ENCODE measurements around the gene RBAK.
"Not testable (repeated sequence)": the region's sequence is repeated elsewhere in the genome, so short reads cannot be mapped to it uniquely, and the experiment has no call there.

The RBAK gene

GRCh38 chr7:5005066-5005465 lies 40.6 kb upstream of the RBAK start:
- no peak for TF ChIP-seq CTCF (IDR thresholded peaks at IDR 0.05; ENCODE audit: low read depth, low read length)
- no peak overlapping the region for H3K4me3 ChIP-seq (ENCODE audit: low read depth, low read length)

- TF ChIP-seq CTCF (IDR thresholded peaks at IDR 0.05; ENCODE audit: low read depth, low read length) = no peak
- H3K4me3 ChIP-seq (ENCODE audit: low read depth, low read length) = no peak overlapping the region
These were observed 32.7 kb upstream of the RBAK start for GRCh38 chr7:5012985-5013384.

- H3K4me3 ChIP-seq (ENCODE audit: low read depth, low read length) = not testable (repeated sequence)
These were observed 29.7 kb upstream of the RBAK start for GRCh38 chr7:5015936-5016335.

GRCh38 chr7:5017626-5018025 lies 28.0 kb upstream of the RBAK start:
- H3K4me3 ChIP-seq (ENCODE audit: low read depth, low read length) = not testable (repeated sequence)

- H3K4me3 ChIP-seq (ENCODE audit: low read depth, low read length) = no peak overlapping the region
- no peak for TF ChIP-seq CTCF (IDR thresholded peaks at IDR 0.05; ENCODE audit: low read depth, low read length)
These were observed 25.6 kb upstream of the RBAK start for GRCh38 chr7:5020098-5020497.

- not testable (repeated sequence) for H3K4me3 ChIP-seq (ENCODE audit: low read depth, low read length)
These were observed 24.6 kb upstream of the RBAK start for GRCh38 chr7:5020976-5021550.

- H3K4me3 ChIP-seq (ENCODE audit: low read depth, low read length) = not testable (repeated sequence)
These were observed 22.0 kb upstream of the RBAK start for GRCh38 chr7:5023626-5024025.

GRCh38 chr7:5027796-5028410 lies 17.8 kb upstream of the RBAK start:
- not testable (repeated sequence) for H3K4me3 ChIP-seq (ENCODE audit: low read depth, low read length)

- H3K4me3 ChIP-seq (ENCODE audit: low read depth, low read length) = not testable (repeated sequence)
These were observed 12.5 kb upstream of the RBAK start for GRCh38 chr7:5033186-5033585.

- no peak for TF ChIP-seq CTCF (IDR thresholded peaks at IDR 0.05; ENCODE audit: low read depth, low read length)
- no peak overlapping the region for H3K4me3 ChIP-seq (ENCODE audit: low read depth, low read length)
These were observed 10.4 kb upstream of the RBAK start for GRCh38 chr7:5035276-5035675.

- H3K4me3 ChIP-seq (ENCODE audit: low read depth, low read length) = no peak overlapping the region
- no peak for TF ChIP-seq CTCF (IDR thresholded peaks at IDR 0.05; ENCODE audit: low read depth, low read length)
These were observed 9.2 kb upstream of the RBAK start for GRCh38 chr7:5036446-5036845.
